Measurements from ENCODE around the gene SNAPC4. TPM values are rescaled to one million over a fixed set of nuclear protein-coding genes. Genes with fewer than 3 reads are reported as not detected.

The SNAPC4 gene
- total RNA-seq, 1 donor from 2014 or later = 3.7 TPM

DNA sequence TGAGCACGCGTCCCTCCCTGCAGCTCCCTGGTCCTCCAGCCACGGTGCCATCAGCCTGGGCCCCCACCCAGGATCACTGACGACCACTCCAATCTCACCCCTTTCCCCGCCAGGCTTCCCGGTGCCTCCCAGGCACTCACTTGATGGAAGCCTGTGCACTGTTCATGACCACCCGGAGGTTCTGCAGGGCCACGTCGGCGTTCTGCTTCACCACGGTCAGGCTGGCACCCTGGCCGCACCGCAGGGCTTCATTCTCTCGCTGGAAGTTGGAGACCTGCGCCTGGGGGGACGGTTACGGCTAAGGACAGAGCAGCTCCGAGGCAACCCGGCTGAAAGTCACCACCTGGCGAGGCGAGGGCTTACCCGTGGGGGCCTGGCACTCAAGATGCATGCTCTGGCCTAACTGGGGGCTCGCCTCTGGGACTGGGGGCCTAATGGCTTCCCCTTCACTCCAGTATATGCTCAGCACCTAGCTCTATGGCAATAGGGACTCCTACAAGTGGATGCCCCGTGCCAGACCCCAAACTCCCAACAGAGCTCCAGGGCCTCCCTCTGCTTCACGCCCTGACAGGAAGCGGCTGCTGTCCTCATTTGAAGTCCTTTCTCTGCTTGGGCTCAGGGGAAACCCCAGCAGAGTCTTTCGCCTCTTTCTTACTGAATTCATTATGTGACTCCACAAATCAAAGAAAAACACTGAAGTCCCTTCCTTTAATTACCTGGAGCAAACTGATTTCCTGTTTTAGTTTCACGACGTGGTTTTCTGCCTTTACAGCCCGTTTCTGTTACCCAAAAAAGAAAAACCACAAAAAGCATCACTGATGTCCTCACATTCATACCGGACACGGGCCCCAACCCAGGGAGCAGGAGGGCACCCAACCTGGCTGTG lies 4.2 kb upstream of the SNAPC4 start:
- TF ChIP-seq, protein P1, sequence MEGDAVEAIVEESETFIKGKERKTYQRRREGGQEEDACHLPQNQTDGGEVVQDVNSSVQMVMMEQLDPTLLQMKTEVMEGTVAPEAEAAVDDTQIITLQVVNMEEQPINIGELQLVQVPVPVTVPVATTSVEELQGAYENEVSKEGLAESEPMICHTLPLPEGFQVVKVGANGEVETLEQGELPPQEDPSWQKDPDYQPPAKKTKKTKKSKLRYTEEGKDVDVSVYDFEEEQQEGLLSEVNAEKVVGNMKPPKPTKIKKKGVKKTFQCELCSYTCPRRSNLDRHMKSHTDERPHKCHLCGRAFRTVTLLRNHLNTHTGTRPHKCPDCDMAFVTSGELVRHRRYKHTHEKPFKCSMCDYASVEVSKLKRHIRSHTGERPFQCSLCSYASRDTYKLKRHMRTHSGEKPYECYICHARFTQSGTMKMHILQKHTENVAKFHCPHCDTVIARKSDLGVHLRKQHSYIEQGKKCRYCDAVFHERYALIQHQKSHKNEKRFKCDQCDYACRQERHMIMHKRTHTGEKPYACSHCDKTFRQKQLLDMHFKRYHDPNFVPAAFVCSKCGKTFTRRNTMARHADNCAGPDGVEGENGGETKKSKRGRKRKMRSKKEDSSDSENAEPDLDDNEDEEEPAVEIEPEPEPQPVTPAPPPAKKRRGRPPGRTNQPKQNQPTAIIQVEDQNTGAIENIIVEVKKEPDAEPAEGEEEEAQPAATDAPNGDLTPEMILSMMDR (IDR thresholded peaks at IDR 0.05; ENCODE audit: insufficient read depth, low read length, severe bottlenecking) = no peak
- no peak for FAIRE-seq
- H3K4me3 ChIP-seq (ENCODE audit: low read depth, low read length) = no peak overlapping the region
- H3K36me3 ChIP-seq (ENCODE audit: control insufficient read depth, insufficient read depth, low read length) = peaks cover 32% of the 10 kb centered on the region
- H3K27me3 ChIP-seq (ENCODE audit: control insufficient read depth, insufficient read depth, low read length) = no peaks in the 10 kb centered on the region
- no peak for DNase-seq (ENCODE audit: low read depth)

DNA sequence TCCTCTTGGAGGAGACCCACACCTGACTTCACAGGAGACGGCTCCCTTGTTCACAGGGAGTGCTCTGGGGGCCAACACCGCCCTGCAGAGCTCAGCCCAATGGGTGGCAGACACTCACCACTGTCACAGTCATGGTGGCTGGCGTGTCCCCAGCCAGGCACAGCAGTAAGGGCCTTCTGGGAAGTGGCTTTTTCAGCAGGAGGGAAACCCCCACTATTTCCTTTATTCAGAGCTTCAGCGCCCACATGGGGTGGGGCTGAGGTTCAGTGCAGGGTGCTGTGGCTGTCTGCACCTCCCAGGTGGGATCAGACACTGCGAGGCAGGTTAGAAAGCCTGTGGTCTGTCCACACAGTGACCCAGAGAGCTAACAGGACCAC lies 3.6 kb upstream of the SNAPC4 start:
- no peak for FAIRE-seq
- Histone ChIP-seq H3K4me3 (ENCODE audit: low read depth, low read length) (no peak overlapping the region), H3K36me3 (ENCODE audit: control insufficient read depth, insufficient read depth, low read length) (peaks cover 34% of the 10 kb centered on the region), H3K27me3 (ENCODE audit: control insufficient read depth, insufficient read depth, low read length) (no peaks in the 10 kb centered on the region)
- TF ChIP-seq, protein P1 (IDR thresholded peaks at IDR 0.05; ENCODE audit: insufficient read depth, low read length, severe bottlenecking) = no peak
- no peak for DNase-seq (ENCODE audit: low read depth)

DNA sequence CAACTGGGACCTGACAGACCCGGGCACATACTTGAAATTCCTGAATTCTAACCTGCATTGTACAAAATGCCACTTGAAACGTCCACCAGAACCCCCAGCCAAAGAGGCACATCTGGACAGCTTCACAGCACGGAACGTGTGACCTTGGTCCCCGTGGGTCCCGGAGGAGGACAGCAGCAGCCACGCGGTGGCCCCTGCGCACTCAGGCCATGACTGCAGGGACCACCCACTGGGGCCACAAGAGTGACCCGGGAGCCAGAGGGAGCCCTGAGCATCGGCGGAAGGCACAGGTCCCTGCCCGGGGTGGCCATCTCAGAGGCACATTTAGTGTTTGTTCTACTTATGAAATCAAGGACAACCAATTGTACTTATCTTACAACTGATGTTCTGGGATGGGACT lies 2.1 kb upstream of the SNAPC4 start:
- Histone ChIP-seq H3K36me3 (ENCODE audit: control insufficient read depth, insufficient read depth, low read length) (peaks cover 32% of the 10 kb centered on the region), H3K27me3 (ENCODE audit: control insufficient read depth, insufficient read depth, low read length) (no peaks in the 10 kb centered on the region), H3K4me3 (ENCODE audit: low read depth, low read length) (no peak overlapping the region)
- no peak for DNase-seq (ENCODE audit: low read depth)
- no peak for FAIRE-seq
- TF ChIP-seq, protein P1 (IDR thresholded peaks at IDR 0.05; ENCODE audit: insufficient read depth, low read length, severe bottlenecking) = no peak

DNA sequence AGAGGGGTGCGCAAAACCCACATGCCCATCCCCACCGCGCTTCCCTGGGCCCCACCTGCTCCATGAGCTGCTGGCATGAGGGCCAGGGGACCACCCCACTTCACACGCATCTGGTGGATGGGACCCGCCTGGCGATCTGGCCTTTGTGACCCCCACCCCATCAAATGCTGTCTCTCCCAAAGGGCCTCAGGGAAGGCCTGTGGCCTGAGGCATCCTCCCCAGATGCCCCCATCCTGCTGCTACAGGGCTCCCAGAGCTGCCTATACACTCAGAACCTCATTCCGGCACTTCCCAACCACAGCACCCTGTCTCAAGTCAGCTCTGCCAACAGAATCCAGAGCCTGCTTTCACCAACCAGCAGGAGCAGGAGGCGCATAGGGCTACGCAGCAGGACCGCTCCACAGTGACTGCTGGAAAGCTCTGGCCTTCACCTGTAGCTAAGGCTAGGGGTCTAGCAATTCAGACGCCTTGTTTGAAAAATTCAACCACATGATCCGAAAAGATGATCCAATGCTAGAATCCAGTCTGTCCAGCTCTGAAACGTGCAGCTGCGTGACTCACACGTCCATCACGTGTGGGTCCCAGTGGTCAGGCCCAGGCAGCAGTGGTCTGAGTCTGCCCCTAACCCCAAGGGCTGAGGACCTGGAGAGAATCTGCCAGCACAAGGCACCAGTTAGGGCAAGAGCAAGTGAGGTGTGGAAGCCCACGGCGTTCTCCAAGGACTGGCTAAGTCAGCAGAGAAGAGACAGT lies 1.4 kb upstream of the SNAPC4 start:
- DNase-seq (ENCODE audit: low read depth) (no peak), FAIRE-seq (no peak)
- TF ChIP-seq, protein P1 (IDR thresholded peaks at IDR 0.05; ENCODE audit: insufficient read depth, low read length, severe bottlenecking) = no peak
- Histone ChIP-seq H3K36me3 (ENCODE audit: control insufficient read depth, insufficient read depth, low read length) (peaks cover 33% of the 10 kb centered on the region), H3K27me3 (ENCODE audit: control insufficient read depth, insufficient read depth, low read length) (no peaks in the 10 kb centered on the region), H3K4me3 (ENCODE audit: low read depth, low read length) (no peak overlapping the region)

DNA sequence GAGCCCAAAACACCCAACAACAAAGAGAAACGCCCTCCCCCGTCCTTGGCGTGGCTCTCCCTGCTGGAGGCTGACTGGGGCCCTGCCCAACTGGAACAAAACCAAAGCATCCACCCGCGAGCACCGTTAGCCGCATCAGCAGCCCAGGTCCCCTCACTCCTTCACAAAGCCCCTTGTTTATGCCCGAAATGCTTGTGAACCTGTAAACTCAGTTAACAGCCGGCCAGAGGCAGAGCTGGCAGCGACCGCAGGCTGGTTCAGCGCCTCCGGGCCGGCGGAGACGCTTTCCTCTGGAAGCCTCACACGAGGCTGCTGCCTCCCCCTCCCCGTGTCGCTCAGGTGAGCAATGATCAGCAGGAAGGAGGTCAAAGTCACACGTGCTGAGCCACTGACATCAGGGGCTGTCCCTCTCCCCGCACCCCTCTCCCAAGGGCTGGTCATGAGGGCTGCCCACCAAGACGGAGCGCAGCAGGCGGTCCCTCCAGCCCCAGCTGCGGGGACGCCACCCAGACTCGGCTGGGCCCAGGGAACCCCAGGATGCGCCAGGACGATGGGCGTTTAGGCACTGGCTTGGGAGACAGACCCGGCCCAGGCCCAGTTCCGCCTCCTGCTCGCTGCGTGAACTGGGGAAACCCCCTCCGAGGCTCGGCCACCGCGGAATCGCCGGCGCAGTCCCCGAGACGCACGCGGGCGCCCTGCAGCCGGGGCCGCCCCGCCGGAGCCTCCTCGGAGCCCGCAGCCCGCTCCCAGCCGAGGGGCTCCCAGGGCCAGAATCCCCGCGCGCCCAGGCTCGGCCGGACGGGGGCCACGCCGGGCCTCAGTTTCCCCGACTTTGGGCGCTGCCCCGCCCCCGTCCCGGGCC lies 563 bp downstream of the SNAPC4 start:
- TF ChIP-seq, protein P1 (IDR thresholded peaks at IDR 0.05; ENCODE audit: insufficient read depth, low read length, severe bottlenecking) = no peak

More for the DNA sequence above, 563 bp downstream of the SNAPC4 start:
- H3K36me3 ChIP-seq (ENCODE audit: control insufficient read depth, insufficient read depth, low read length) = peaks cover 38% of the 10 kb centered on the region
- H3K4me3 ChIP-seq (ENCODE audit: low read depth, low read length) = peak overlapping the region; percentile 87
- DNase-seq (ENCODE audit: low read depth) (peak; percentile 7), FAIRE-seq (no peak)
- no peaks in the 10 kb centered on the region for H3K27me3 ChIP-seq (ENCODE audit: control insufficient read depth, insufficient read depth, low read length)

All from bronchial epithelial cell (primary cell).